GM12865 (cell line): Measurements from ENCODE around the gene EVA1A.

Source experiments
- DNase-seq: peaks from one replicate; pipeline ENCODE4 v3.0.0; 2010; ENCODE audit warnings: low read depth
- H3K4me3 ChIP-seq: 2 replicates; pipeline ENCODE4 v1.5.1; 2011; ENCODE audit warnings: mild to moderate bottlenecking, low read depth, low read length, control low read depth
- CTCF ChIP-seq: IDR thresholded peaks from 2 replicates; pipeline ENCODE4 v1.5.1; 2011; ENCODE audit warnings: low read length, control low read depth, low read depth, inconsistent platforms; ENCODE audit not compliant: insufficient read depth; ENCODE audit errors: missing control alignments

EVA1A gene

GRCh38 chr2:75579186-75579585 is 18.4 kb upstream of the EVA1A start:
- no peak for TF ChIP-seq CTCF
- no peak overlapping the region for H3K4me3 ChIP-seq
- no peak for DNase-seq

GRCh38 chr2:75577280-75577679 is 16.5 kb upstream of the EVA1A start:
- no peak for TF ChIP-seq CTCF
- DNase-seq, result no peak
- H3K4me3 ChIP-seq, result no peak overlapping the region

- no peak for TF ChIP-seq CTCF
- H3K4me3 ChIP-seq, result no peak overlapping the region
- DNase-seq, result no peak
Measured at GRCh38 chr2:75574106-75574505, 13.4 kb upstream of the EVA1A start.

- TF ChIP-seq CTCF, result no peak
- DNase-seq, result no peak
- no peak overlapping the region for H3K4me3 ChIP-seq
Measured at GRCh38 chr2:75573145-75573878, 12.6 kb upstream of the EVA1A start.

GRCh38 chr2:75571730-75572430 is 11.1 kb upstream of the EVA1A start:
- DNase-seq, result no peak
- no peak overlapping the region for H3K4me3 ChIP-seq
- no peak for TF ChIP-seq CTCF

GRCh38 chr2:75570948-75571729 is 10.4 kb upstream of the EVA1A start:
- DNase-seq, result no peak
- no peak overlapping the region for H3K4me3 ChIP-seq
- no peak for TF ChIP-seq CTCF
